GM12873 (cell line): ENCODE measurements around the gene GBP5.
"Not testable (repeated sequence)": the region's sequence is repeated elsewhere in the genome, so short reads cannot be mapped to it uniquely, and the experiment has no call there.

Source experiments
- TF ChIP-seq, protein P1 (sequence below): IDR thresholded peaks from 2 replicates; pipeline ENCODE4 v1.5.1; 2012; ENCODE audit warnings: low read depth, mild to moderate bottlenecking, moderate library complexity, low read length, control low read depth; ENCODE audit not compliant: insufficient read depth; ENCODE audit errors: missing control alignments

The GBP5 gene, protein sequence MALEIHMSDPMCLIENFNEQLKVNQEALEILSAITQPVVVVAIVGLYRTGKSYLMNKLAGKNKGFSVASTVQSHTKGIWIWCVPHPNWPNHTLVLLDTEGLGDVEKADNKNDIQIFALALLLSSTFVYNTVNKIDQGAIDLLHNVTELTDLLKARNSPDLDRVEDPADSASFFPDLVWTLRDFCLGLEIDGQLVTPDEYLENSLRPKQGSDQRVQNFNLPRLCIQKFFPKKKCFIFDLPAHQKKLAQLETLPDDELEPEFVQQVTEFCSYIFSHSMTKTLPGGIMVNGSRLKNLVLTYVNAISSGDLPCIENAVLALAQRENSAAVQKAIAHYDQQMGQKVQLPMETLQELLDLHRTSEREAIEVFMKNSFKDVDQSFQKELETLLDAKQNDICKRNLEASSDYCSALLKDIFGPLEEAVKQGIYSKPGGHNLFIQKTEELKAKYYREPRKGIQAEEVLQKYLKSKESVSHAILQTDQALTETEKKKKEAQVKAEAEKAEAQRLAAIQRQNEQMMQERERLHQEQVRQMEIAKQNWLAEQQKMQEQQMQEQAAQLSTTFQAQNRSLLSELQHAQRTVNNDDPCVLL

DNA sequence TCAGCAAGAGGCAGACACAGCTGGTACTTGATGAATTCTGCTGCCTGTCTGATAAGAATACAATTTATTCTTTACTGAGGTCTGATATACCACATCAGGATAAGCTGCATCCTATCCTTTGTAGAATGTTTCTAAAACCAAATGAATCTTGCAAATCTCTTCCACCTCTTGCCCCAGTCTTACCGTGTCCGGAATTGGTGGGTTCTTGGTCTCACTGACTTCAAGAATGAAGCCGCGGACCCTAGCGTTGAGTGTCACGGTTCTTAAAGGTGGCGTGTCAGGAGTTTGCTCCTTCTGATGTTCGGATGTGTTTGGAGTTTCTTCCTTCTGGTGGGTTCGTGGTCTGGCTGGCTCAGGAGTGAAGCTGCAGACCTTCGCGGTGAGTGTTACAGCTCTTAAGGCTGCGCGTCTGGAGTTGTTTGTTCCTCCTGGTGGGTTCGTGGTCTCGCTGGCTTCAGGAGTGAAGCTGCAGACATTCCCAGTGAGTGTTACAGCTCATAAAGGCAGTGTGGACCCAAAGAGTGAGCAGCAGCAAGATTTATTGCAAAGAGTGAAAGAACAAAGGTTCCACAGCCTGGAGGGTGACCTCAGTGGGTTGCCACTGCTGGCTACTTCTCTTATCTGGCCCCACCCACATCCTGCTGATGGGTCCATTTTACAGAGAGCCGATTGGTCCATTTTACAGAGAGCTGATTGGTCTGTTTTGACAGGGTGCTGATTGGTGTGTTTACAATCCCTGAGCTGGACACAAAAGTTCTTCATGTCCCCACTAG lies at the start of gene GBP5:
TSS of gene GBP5 (minus strand) at position 592 of the 773 bp plus-strand sequence. CDS start 3,305 bp downstream, outside the sequence.
- TF ChIP-seq, protein P1, sequence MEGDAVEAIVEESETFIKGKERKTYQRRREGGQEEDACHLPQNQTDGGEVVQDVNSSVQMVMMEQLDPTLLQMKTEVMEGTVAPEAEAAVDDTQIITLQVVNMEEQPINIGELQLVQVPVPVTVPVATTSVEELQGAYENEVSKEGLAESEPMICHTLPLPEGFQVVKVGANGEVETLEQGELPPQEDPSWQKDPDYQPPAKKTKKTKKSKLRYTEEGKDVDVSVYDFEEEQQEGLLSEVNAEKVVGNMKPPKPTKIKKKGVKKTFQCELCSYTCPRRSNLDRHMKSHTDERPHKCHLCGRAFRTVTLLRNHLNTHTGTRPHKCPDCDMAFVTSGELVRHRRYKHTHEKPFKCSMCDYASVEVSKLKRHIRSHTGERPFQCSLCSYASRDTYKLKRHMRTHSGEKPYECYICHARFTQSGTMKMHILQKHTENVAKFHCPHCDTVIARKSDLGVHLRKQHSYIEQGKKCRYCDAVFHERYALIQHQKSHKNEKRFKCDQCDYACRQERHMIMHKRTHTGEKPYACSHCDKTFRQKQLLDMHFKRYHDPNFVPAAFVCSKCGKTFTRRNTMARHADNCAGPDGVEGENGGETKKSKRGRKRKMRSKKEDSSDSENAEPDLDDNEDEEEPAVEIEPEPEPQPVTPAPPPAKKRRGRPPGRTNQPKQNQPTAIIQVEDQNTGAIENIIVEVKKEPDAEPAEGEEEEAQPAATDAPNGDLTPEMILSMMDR, result not testable (repeated sequence)

DNA sequence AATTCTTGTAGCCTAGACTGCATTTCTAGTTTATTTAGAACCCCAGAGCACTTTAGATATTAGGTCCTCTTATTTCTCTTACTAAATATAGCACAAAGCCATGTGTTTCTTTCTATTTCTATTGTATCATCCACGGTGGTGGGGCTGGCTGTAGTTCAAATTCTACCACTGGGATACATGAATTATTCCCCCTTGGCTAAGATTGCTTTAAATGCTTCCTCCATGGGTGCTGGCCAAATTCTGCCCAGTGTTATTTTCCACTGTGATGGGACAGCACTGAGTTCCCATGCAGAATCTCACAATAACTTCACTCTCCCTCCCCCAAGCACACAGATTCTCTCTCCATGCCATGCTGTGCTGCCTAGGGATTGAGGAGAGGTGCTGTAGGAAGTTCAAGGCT lies 49.7 kb upstream of the GBP5 start:
- TF ChIP-seq, protein P1, result no peak

DNA sequence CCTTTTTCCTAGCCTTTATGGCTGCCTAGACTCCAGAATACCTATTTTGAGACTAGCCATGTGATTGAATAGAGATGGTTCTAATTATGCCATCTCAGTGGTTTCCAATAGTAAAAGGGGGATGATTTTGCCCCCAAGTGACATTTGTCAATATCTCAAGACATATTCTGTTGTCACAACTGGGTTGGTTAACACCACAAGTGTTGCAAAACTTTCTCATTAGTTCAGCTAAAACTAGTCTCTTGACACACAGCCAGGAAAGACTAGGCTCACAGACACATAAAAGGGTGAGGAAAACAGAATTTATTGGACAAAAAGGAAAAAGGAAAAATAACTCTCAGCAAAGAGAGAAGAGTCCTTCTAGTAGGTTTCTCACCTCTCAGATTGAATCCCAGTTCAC lies 39.9 kb upstream of the GBP5 start:
- TF ChIP-seq, protein P1, result no peak

DNA sequence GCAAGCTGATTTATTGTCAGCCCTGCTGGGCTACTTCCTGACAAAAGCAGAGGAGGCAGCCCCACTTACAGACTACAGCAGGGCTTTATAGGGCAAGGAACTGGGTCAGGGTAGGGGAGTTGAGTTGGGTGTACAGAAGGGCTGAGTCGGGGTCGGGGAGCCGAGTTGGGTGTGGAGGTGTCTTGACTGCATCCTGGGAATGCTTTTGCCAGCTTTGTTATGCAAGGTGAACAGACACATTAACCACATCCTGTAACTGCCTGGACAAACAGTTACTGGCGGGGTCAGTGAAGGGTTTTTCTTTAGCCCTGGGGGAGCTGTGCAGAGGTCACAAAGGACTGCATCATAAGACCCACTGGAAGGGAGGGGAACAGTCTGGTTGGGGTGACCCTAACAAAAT lies 39.1 kb upstream of the GBP5 start:
- TF ChIP-seq, protein P1, result no peak

DNA sequence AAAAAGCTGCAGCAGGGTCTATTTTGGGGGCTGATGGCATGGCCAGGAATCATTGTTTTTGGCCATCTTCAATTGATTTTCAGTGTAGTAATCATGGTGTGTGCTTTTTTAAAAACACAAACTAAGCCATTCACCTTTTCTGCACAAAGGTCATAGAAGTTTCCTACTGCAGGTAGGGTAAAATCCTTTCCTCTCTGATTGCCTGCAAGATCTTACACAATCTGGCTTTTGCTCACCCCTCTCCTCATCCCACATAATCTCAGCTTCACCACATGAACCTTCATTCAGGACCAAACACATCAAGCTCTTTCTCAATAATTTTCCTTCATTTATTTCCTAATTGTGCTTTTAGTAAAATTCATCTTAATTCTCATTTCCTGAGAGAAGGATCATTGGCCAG lies 38.3 kb upstream of the GBP5 start:
- TF ChIP-seq, protein P1, result no peak

DNA sequence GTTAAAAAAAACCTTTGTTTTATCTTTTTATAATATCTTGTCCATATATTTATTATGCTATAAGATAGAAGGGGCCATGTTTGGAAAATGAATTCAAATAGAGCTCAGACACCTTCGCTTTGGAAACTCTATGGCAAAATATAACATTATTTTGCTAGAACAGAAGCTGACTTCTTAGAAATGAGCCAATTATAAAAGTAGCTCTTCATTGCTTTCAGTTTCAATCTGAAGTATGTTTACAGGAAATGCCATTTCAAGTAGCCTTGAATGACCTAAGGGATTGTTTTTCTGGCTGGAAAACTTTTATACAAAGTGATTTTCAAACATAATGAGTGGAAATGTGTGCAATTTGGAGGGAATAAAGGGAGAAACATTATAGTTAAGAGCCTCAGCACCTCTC lies 37.8 kb upstream of the GBP5 start:
- TF ChIP-seq, protein P1, result no peak

DNA sequence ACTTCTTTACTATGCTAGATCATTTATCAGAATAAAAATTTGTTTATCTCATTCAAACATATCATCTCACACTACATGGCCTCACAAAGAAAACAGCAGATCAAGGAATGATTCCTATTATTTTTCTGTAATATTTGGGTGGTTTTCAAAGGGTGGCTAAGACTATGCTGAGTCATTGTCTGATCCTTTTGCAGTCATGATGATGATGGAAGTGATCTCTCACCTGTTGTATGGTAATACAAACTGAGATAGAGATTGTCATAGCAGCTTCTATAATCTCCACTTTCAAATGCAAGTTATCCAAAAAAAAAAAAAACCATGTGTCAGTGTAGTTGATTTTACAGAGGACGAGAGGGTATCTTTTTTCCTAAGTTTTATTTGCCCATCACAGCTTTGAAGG lies 37.2 kb upstream of the GBP5 start:
- TF ChIP-seq, protein P1, result no peak
